Spleen (tissue), 11 donors: Measurements from ENCODE around the gene PLD5. TPM values are rescaled to one million over a fixed set of nuclear protein-coding genes. Genes with fewer than 3 reads are reported as not detected.

ENCODE experiments used
- DNase-seq: peaks from one replicate; pipeline ENCODE4 v3.0.0-alpha.2; 2020
- H3K27ac ChIP-seq, 8 donors: fragments of 200-600 bp; sonication (generic) in 7 of 8; 1 replicate in 4 of 8; 2 replicates in 4 of 8; pipeline versions ENCODE4 v1.5.0 to v1.8.0; 2016 to 2021; ENCODE audit warnings: inconsistent platforms in 4 of 8, mild to moderate bottlenecking in 4 of 8, moderate library complexity in 1 of 8
- H3K27me3 ChIP-seq, 7 donors: fragments of 200-600 bp; sonication (generic) in 6 of 7; replicated peaks in 1 of 7; 1 replicate in 4 of 7; 2 replicates in 3 of 7; pipeline versions ENCODE4 v1.5.0 to v1.8.0; 2016 to 2021; ENCODE audit warnings: inconsistent platforms in 3 of 7, mild to moderate bottlenecking in 1 of 7
- H3K36me3 ChIP-seq, 6 donors: fragments of 200-600 bp; sonication (generic) in 5 of 6; 1 replicate in 4 of 6; 2 replicates in 2 of 6; pipeline versions ENCODE4 v1.5.0 to v1.8.0; 2016 to 2021; ENCODE audit warnings: inconsistent platforms in 2 of 6
- H3K4me1 ChIP-seq, 6 donors: fragments of 200-600 bp; sonication (generic) in 5 of 6; 1 replicate in 3 of 6; 2 replicates in 3 of 6; pipeline versions ENCODE4 v1.5.0 to v1.8.0; 2016 to 2021; ENCODE audit warnings: inconsistent platforms in 3 of 6
- H3K4me3 ChIP-seq, 8 donors: fragments of 200-600 bp; sonication (generic) in 7 of 8; 1 replicate in 4 of 8; 2 replicates in 4 of 8; pipeline versions ENCODE4 v1.5.0 to v1.8.0; 2016 to 2021; ENCODE audit warnings: inconsistent platforms in 4 of 8, mild to moderate bottlenecking in 4 of 8, moderate library complexity in 2 of 8
- H3K9me3 ChIP-seq, 8 donors: fragments of 200-600 bp; sonication (generic) in 7 of 8; 1 replicate in 4 of 8; 2 replicates in 4 of 8; pipeline versions ENCODE4 v1.5.0 to v1.8.0; 2016 to 2021; ENCODE audit warnings: inconsistent platforms in 4 of 8
- POLR2A ChIP-seq, 3 donors: fragments of 450-650 bp; IDR thresholded peaks; one replicate each; pipeline ENCODE4 v1.5.1; 2017; ENCODE audit warnings: antibody characterized with exemption in 3 of 3, mild to moderate bottlenecking in 1 of 3
- POLR2AphosphoS5 ChIP-seq, 3 donors: sonication (generic); formaldehyde crosslinking; IDR thresholded peaks; one replicate each; pipeline ENCODE4 v1.5.1; 2017; ENCODE audit warnings: antibody characterized with exemption in 3 of 3
- WGBS, 5 donors: extraction: QIAGEN DNeasy Blood & Tissue Kit in 3 of 5; methylation state at CpG; one replicate each; pipeline versions ENCODE4 v1.1.5 to v1.1.7; 2013 to 2018; 5-methylcytosine and 5-hydroxymethylcytosine counted together
- intact Hi-C: fragments of 100-400 bp; cut with DNase I; formaldehyde crosslinking; loops from one replicate; pipeline ENCODE4 v1.15.0; 2023; ENCODE audit warnings: low total_unique reads
- polyA plus RNA-seq, 3 donors: library from polyadenylated mRNA; stranded (reverse); fragments of 200-250 nt; gene quantifications; one replicate each; pipeline ENCODE4 v1.2.1, GENCODE V29; 2013
- small RNA-seq, 4 donors: library from RNA; depleted of rRNA; stranded (forward); fragments of <200 nt; gene quantifications; one replicate each; pipeline ENCODE3, GENCODE V24; 2016
- total RNA-seq, 7 donors: library from RNA; depleted of rRNA in 3 of 7; stranded (reverse); fragments of >200 nt in 3 of 7; fragmentation: NEBNext Ultra II Directional in 4 of 7; extraction: Animal tissue kit (Norgen Biotek cat#: 25700) in 4 of 7; gene quantifications; one replicate each; pipeline versions ENCODE4 v1.1.0 to v1.2.1, GENCODE V29; 2016 to 2021
- TF ChIP-seq, protein P1 (sequence below), 11 experiments: fragments of 200-600 bp in 7 of 11; fragments of 450-650 bp in 4 of 11; sonication (generic) in 4 of 11; IDR thresholded peaks in 8 of 11; conservative IDR thresholded peaks in 3 of 11; 1 replicate in 7 of 11; 2 replicates in 4 of 11; pipeline versions ENCODE4 v1.4.0 to v1.8.0; 2016 to 2021; ENCODE audit warnings: antibody characterized with exemption in 11 of 11, inconsistent platforms in 4 of 11, mild to moderate bottlenecking in 1 of 11
- donor health status: healthy with polysubstance abuse.
- donor health status: DM: no; HTN: no; CAD: no; lungs with moderate emphysema.
- donor health status: DM: no; HTN: no; CAD: no.
- donor health status: Bipolar disorder and iron deficiency.
- donor health status: healthy.
- donor health status: DM: no; HTN: no; CAD: no.
- donor health status: DM: yes; HTN: yes; CAD: no.

PLD5 gene
- total and polyA plus RNA-seq, 10 donors = 0.17 to 1.0 (median 0.44) TPM; not detected in 1

DNA sequence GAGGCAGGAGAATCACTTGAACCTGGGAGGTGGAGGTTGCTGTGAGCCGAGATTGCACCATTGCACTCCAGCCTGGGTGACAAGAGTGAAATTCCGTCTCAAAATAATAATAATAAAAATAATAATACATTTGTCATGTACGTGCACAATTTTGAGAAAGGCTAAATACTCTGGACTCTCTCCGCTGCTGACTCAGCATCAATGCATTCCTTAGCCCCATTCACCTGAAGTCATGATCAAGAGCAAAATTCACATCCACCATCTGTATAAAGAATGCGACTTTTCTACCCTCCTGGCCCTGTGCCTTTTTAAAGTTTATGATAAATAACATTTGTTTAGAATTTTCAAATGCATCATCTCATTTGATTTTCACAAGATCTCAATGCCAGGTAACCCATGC is 490.1 kb downstream of the PLD5 start:
- intact Hi-C loops = no loop called here

DNA sequence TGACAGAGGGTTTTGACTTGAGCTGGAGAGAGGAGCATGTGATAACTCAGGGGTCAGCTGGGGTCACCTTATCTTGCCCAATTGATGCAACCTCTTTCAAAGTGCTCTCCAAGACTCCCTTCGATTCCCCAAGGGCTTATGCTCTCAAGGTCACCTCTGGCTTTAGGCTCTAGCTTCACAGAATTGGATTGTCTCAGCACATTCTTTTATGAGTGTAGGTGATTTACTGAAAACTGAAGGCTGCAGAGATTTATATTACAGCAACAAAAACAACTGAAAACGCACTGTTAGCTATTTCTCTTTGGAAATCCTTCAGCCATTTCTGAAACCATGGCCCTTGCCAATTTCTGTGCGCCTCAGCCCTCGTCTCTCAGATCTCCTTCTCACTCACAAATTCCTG is 491.1 kb downstream of the PLD5 start:
- DNase-seq = no peak
- H3K27ac ChIP-seq = no peak overlapping the region

More for the DNA sequence above, 490.1 kb downstream of the PLD5 start:
- Histone ChIP-seq H3K27me3 (peaks cover 0 to 3% (median 0%) of the 10 kb centered on the region in 7 donors), H3K4me1 (no peaks in the 10 kb centered on the region), H3K4me3 (no peak overlapping the region), H3K36me3 (no peaks in the 10 kb centered on the region), H3K27ac (no peak overlapping the region), H3K9me3 (no peaks in the 10 kb centered on the region)
- no peak for TF ChIP-seq POLR2AphosphoS5 (IDR thresholded peaks at IDR 0.05)
- no peak for TF ChIP-seq POLR2A (IDR thresholded peaks at IDR 0.05)
- TF ChIP-seq, protein P1, sequence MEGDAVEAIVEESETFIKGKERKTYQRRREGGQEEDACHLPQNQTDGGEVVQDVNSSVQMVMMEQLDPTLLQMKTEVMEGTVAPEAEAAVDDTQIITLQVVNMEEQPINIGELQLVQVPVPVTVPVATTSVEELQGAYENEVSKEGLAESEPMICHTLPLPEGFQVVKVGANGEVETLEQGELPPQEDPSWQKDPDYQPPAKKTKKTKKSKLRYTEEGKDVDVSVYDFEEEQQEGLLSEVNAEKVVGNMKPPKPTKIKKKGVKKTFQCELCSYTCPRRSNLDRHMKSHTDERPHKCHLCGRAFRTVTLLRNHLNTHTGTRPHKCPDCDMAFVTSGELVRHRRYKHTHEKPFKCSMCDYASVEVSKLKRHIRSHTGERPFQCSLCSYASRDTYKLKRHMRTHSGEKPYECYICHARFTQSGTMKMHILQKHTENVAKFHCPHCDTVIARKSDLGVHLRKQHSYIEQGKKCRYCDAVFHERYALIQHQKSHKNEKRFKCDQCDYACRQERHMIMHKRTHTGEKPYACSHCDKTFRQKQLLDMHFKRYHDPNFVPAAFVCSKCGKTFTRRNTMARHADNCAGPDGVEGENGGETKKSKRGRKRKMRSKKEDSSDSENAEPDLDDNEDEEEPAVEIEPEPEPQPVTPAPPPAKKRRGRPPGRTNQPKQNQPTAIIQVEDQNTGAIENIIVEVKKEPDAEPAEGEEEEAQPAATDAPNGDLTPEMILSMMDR (IDR thresholded peaks at IDR 0.05 in 8 of 11, conservative IDR thresholded peaks at IDR 0.05 in 3 of 11) = no peak
- 88 to 95% (median 92%) methylated on average over 5 of the region's 5 CpGs for WGBS, 5 donors
- DNase-seq = no peak

More for the DNA sequence above, 491.1 kb downstream of the PLD5 start:
- intact Hi-C loops = no loop called here
- TF ChIP-seq, protein P1 (IDR thresholded peaks at IDR 0.05 in 8 of 11, conservative IDR thresholded peaks at IDR 0.05 in 3 of 11) = no peak
- no peak for TF ChIP-seq POLR2A (IDR thresholded peaks at IDR 0.05)
- TF ChIP-seq POLR2AphosphoS5 (IDR thresholded peaks at IDR 0.05) = no peak
- H3K4me3 ChIP-seq = no peak overlapping the region
- H3K27me3 ChIP-seq = peaks cover 0 to 5% (median 0%) of the 10 kb centered on the region in 7 donors
- no peaks in the 10 kb centered on the region for H3K4me1 ChIP-seq
- no peaks in the 10 kb centered on the region for H3K9me3 ChIP-seq
- no peaks in the 10 kb centered on the region for H3K36me3 ChIP-seq
- 58 to 77% (median 65%) methylated on average over 4 of the region's 4 CpGs for WGBS, 5 donors

Small RNAs within 50 kb of the gene (small RNA-seq; reads per million reads assigned to genes)
- gene AL360271.2 = 0 reads per million in 4 donors
- 0 reads per million in 4 donors for gene RN7SKP12
